WTC11 (cell line): ENCODE measurements around the gene ZNF282. TPM values are rescaled to one million over a fixed set of nuclear protein-coding genes. Genes with fewer than 3 reads are reported as not detected.

Experiments
- ATAC-seq: fragments of 200-7000 bp; cut with Tn5 transposase; 2 replicates; pipeline ENCODE4 v1.10.0; 2021; ENCODE audit warnings: mild to moderate bottlenecking, moderate library complexity
- CTCF ChIA-PET: fragments of 300-600 bp; sonication (Branson Sonifier 250); formaldehyde crosslinking; loops from one replicate; lab custom pipeline; 2021; ENCODE audit warnings: antibody characterized with exemption; lab: Charles Lee
- POLR2A ChIA-PET: fragments of 350-600 bp; sonication (Branson Sonifier 250); formaldehyde crosslinking; loops from one replicate; lab custom pipeline; 2021; ENCODE audit warnings: antibody characterized with exemption; lab: Charles Lee
- DNase-seq: peaks from one replicate; pipeline ENCODE4 v3.0.0; 2021; ENCODE audit warnings: low spot score
- H3K27ac Mint-ChIP-seq: 2 replicates; pipeline ENCODE4 v1.8.0; 2021; ENCODE audit warnings: mixed read lengths
- H3K27me3 Mint-ChIP-seq: 2 replicates; pipeline ENCODE4 v1.8.0; 2021; ENCODE audit warnings: low read depth, mild to moderate bottlenecking, moderate library complexity, mixed read lengths
- H3K36me3 Mint-ChIP-seq: 2 replicates; pipeline ENCODE4 v1.8.0; 2021; ENCODE audit warnings: mixed read lengths
- H3K4me1 Mint-ChIP-seq: 2 replicates; pipeline ENCODE4 v1.8.0; 2022; ENCODE audit warnings: mixed read lengths
- H3K4me3 Mint-ChIP-seq: 2 replicates; pipeline ENCODE4 v1.8.0; 2021; ENCODE audit warnings: mild to moderate bottlenecking, moderate library complexity, mixed read lengths
- H3K9me3 Mint-ChIP-seq: 2 replicates; pipeline ENCODE4 v1.8.0; 2021; ENCODE audit warnings: mixed read lengths
- AR ChIP-seq: fragments of 250-450 bp; sonication (Bioruptor Pico); IDR thresholded peaks from 2 replicates; pipeline ENCODE4 v1.9.0; 2021; ENCODE audit warnings: mild to moderate bottlenecking
- ATF1 ChIP-seq: sonication (generic); formaldehyde crosslinking; IDR thresholded peaks from 2 replicates; pipeline ENCODE4 v1.8.1; 2023; ENCODE audit warnings: mild to moderate bottlenecking, moderate library complexity, missing genetic modification reagents
- ELF4 ChIP-seq: sonication (generic); formaldehyde crosslinking; IDR thresholded peaks from 2 replicates; pipeline ENCODE4 v1.8.1; 2022; ENCODE audit warnings: low read depth, mild to moderate bottlenecking, moderate library complexity, missing genetic modification reagents
- EMX1 ChIP-seq: fragments of 250-450 bp; sonication (Bioruptor Pico); IDR thresholded peaks from 2 replicates; pipeline ENCODE4 v1.8.0; 2021; ENCODE audit warnings: mild to moderate bottlenecking
- IRF2 ChIP-seq: sonication (generic); formaldehyde crosslinking; IDR thresholded peaks from 2 replicates; pipeline ENCODE4 v1.8.0; 2022; ENCODE audit warnings: low read depth, missing genetic modification reagents, borderline replicate concordance
- JUN ChIP-seq: sonication (generic); formaldehyde crosslinking; IDR thresholded peaks from 2 replicates; pipeline ENCODE4 v1.8.0; 2023; ENCODE audit warnings: mild to moderate bottlenecking, missing genetic modification reagents
- MLX ChIP-seq: sonication (generic); formaldehyde crosslinking; IDR thresholded peaks from 2 replicates; pipeline ENCODE4 v1.8.1; 2023; ENCODE audit warnings: mild to moderate bottlenecking, missing genetic modification reagents, moderate library complexity
- MXD4 ChIP-seq: fragments of 250-450 bp; sonication (Bioruptor Pico); IDR thresholded peaks from 2 replicates; pipeline ENCODE4 v1.8.0; 2021; ENCODE audit warnings: mild to moderate bottlenecking, moderate library complexity, borderline replicate concordance
- NFE2L1 ChIP-seq: sonication (generic); formaldehyde crosslinking; IDR thresholded peaks from 2 replicates; pipeline ENCODE4 v1.8.1; 2023; ENCODE audit warnings: missing genetic modification reagents
- NR1H2 ChIP-seq: sonication (generic); formaldehyde crosslinking; IDR thresholded peaks from 2 replicates; pipeline ENCODE4 v1.9.0; 2021; ENCODE audit warnings: mild to moderate bottlenecking, moderate library complexity, missing genetic modification reagents
- RELA ChIP-seq: sonication (generic); formaldehyde crosslinking; IDR thresholded peaks from 2 replicates; pipeline ENCODE4 v1.8.1; 2022; ENCODE audit warnings: missing genetic modification reagents, mild to moderate bottlenecking, borderline replicate concordance
- TCF7 ChIP-seq: sonication (generic); formaldehyde crosslinking; IDR thresholded peaks from 2 replicates; pipeline ENCODE4 v1.8.0; 2022; ENCODE audit warnings: mild to moderate bottlenecking, low read depth, missing genetic modification reagents, moderate library complexity
- TEAD1 ChIP-seq: sonication (generic); formaldehyde crosslinking; IDR thresholded peaks from 2 replicates; pipeline ENCODE4 v1.8.0; 2022; ENCODE audit warnings: mild to moderate bottlenecking, missing genetic modification reagents
- ZNF138 ChIP-seq: sonication (generic); formaldehyde crosslinking; conservative IDR thresholded peaks from 2 replicates; pipeline ENCODE4 v1.8.1; 2022; ENCODE audit warnings: mild to moderate bottlenecking, moderate library complexity, missing genetic modification reagents
- ZNF263 ChIP-seq: sonication (generic); formaldehyde crosslinking; IDR thresholded peaks from 2 replicates; pipeline ENCODE4 v1.8.1; 2022; ENCODE audit warnings: low read depth, mild to moderate bottlenecking, moderate library complexity, missing genetic modification reagents
- ZNF281 ChIP-seq: sonication (generic); formaldehyde crosslinking; IDR thresholded peaks from 2 replicates; pipeline ENCODE4 v1.8.0; 2023; ENCODE audit warnings: mild to moderate bottlenecking, missing genetic modification reagents
- total RNA-seq: library from RNA; stranded (reverse); gene quantifications from 3 replicates; pipeline ENCODE4 v1.2.3, GENCODE V29; 2021
- TF ChIP-seq, protein P1 (sequence below): fragments of 250-450 bp; sonication (Bioruptor Pico); IDR thresholded peaks from 2 replicates; pipeline ENCODE4 v1.9.0; 2021; ENCODE audit warnings: mild to moderate bottlenecking
- TF ChIP-seq, protein P2 (sequence below): sonication (generic); formaldehyde crosslinking; IDR thresholded peaks from 2 replicates; pipeline ENCODE4 v1.8.1; 2022; ENCODE audit warnings: mild to moderate bottlenecking, moderate library complexity, missing genetic modification reagents
- TF ChIP-seq, protein P3 (sequence below): sonication (generic); formaldehyde crosslinking; IDR thresholded peaks from 2 replicates; pipeline ENCODE4 v1.8.0; 2022; ENCODE audit warnings: mild to moderate bottlenecking, missing genetic modification reagents
- TF ChIP-seq, protein P4 (sequence below): sonication (generic); formaldehyde crosslinking; IDR thresholded peaks from 2 replicates; pipeline ENCODE4 v1.8.0; 2022; ENCODE audit warnings: missing genetic modification reagents
- TF ChIP-seq, protein P5 (sequence below): fragments of 250-450 bp; sonication (Bioruptor Pico); conservative IDR thresholded peaks from 2 replicates; pipeline ENCODE4 v1.9.0; 2021; ENCODE audit warnings: mild to moderate bottlenecking

The ZNF282 gene
- total RNA-seq, 1 experiment from 2014 or later: 38.5 TPM

GRCh38 chr7:149253665-149254064 lies 58.3 kb downstream of the ZNF282 start:
- Mint-ChIP-seq H3K9me3 (no peaks in the 10 kb centered on the region), H3K4me1 (no peaks in the 10 kb centered on the region), H3K27me3 (no peaks in the 10 kb centered on the region), H3K4me3 (no peak overlapping the region), H3K27ac (no peak overlapping the region), H3K36me3 (peaks cover 40% of the 10 kb centered on the region)
- DNase-seq (no peak), ATAC-seq (no peak)
- ChIA-PET CTCF (no interaction called here), POLR2A (no interaction called here)
- TF ChIP-seq NR1H2 (CRISPR knock-in tag) (no peak), RELA (no peak), MLX (CRISPR knock-in tag) (no peak), EMX1 (CRISPR knock-in tag) (no peak), IRF2 (CRISPR knock-in tag) (no peak), ZNF138 (no peak), TEAD1 (CRISPR knock-in tag) (no peak), MXD4 (CRISPR knock-in tag) (no peak)
- TF ChIP-seq, protein P1, sequence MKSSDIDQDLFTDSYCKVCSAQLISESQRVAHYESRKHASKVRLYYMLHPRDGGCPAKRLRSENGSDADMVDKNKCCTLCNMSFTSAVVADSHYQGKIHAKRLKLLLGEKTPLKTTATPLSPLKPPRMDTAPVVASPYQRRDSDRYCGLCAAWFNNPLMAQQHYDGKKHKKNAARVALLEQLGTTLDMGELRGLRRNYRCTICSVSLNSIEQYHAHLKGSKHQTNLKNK (CRISPR knock-in tag): no peak
- TF ChIP-seq, protein P2, sequence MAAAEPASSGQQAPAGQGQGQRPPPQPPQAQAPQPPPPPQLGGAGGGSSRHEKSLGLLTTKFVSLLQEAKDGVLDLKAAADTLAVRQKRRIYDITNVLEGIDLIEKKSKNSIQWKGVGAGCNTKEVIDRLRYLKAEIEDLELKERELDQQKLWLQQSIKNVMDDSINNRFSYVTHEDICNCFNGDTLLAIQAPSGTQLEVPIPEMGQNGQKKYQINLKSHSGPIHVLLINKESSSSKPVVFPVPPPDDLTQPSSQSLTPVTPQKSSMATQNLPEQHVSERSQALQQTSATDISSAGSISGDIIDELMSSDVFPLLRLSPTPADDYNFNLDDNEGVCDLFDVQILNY (CRISPR knock-in tag): no peak
- TF ChIP-seq, protein P3, sequence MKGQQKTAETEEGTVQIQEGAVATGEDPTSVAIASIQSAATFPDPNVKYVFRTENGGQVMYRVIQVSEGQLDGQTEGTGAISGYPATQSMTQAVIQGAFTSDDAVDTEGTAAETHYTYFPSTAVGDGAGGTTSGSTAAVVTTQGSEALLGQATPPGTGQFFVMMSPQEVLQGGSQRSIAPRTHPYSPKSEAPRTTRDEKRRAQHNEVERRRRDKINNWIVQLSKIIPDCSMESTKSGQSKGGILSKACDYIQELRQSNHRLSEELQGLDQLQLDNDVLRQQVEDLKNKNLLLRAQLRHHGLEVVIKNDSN: no peak

GRCh38 chr7:149254181-149254858 lies 59.0 kb downstream of the ZNF282 start:
- ATAC-seq (no peak), DNase-seq (no peak)
- ChIA-PET CTCF (no interaction called here), POLR2A (no interaction called here)
- H3K9me3 Mint-ChIP-seq: no peaks in the 10 kb centered on the region
- peaks cover under 1% of the 10 kb centered on the region; the same call in 1 of the 2 replicates for H3K27me3 Mint-ChIP-seq
- H3K4me3 Mint-ChIP-seq: no peak overlapping the region
- no peak overlapping the region for H3K27ac Mint-ChIP-seq
- H3K36me3 Mint-ChIP-seq: peaks cover 40% of the 10 kb centered on the region
- H3K4me1 Mint-ChIP-seq: no peaks in the 10 kb centered on the region
- TF ChIP-seq JUN (CRISPR knock-in tag) (no peak), ATF1 (CRISPR knock-in tag) (no peak), IRF2 (CRISPR knock-in tag) (no peak), ZNF281 (CRISPR knock-in tag) (no peak), ZNF263 (CRISPR knock-in tag) (no peak), AR (CRISPR knock-in tag) (no peak), NFE2L1 (CRISPR knock-in tag) (no peak), ELF4 (CRISPR knock-in tag) (no peak), TCF7 (CRISPR knock-in tag) (no peak)
- TF ChIP-seq, protein P4, sequence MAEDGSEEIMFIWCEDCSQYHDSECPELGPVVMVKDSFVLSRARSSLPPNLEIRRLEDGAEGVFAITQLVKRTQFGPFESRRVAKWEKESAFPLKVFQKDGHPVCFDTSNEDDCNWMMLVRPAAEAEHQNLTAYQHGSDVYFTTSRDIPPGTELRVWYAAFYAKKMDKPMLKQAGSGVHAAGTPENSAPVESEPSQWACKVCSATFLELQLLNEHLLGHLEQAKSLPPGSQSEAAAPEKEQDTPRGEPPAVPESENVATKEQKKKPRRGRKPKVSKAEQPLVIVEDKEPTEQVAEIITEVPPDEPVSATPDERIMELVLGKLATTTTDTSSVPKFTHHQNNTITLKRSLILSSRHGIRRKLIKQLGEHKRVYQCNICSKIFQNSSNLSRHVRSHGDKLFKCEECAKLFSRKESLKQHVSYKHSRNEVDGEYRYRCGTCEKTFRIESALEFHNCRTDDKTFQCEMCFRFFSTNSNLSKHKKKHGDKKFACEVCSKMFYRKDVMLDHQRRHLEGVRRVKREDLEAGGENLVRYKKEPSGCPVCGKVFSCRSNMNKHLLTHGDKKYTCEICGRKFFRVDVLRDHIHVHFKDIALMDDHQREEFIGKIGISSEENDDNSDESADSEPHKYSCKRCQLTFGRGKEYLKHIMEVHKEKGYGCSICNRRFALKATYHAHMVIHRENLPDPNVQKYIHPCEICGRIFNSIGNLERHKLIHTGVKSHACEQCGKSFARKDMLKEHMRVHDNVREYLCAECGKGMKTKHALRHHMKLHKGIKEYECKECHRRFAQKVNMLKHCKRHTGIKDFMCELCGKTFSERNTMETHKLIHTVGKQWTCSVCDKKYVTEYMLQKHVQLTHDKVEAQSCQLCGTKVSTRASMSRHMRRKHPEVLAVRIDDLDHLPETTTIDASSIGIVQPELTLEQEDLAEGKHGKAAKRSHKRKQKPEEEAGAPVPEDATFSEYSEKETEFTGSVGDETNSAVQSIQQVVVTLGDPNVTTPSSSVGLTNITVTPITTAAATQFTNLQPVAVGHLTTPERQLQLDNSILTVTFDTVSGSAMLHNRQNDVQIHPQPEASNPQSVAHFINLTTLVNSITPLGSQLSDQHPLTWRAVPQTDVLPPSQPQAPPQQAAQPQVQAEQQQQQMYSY (CRISPR knock-in tag): no peak
- TF ChIP-seq, protein P5, sequence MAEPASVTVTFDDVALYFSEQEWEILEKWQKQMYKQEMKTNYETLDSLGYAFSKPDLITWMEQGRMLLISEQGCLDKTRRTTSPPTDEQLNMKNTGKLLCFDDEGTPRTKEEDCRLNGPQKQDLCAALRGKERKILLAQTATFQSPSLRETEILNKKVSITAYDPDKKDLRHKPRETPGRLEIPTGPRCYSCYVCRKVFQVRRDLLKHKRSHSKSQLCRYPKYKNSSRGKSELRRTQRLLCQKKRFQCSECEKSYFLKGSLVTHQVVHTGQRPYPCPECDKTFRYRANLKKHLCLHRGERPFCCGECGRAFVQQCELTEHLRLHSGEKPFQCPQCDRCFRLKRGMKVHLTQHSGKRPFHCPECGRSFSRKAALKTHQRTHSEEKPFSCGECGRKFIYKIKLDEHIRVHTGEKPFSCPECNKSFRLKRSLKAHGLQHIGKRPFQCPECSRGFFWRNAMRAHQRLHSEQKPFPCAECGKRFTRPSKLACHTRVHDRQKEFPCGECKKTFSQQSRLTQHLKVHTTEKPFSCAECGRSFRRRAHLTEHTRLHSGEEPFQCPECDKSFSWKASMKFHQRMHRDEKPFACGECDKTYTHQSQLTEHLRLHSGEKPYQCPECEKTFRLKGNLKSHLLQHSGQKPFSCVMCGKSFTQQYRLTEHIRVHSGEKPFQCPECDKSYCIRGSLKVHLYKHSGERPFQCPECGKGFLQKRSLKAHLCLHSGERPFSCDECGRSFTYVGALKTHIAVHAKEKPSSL (CRISPR knock-in tag): no peak
